Endothelial cell of umbilical vein (primary cell): Measurements from ENCODE around the gene ADCY2. TPM values are rescaled to one million over a fixed set of nuclear protein-coding genes. Genes with fewer than 3 reads are reported as not detected.

ENCODE experiments used
- BruUV-seq: library from RNA; stranded (reverse); fragments of 400-500 nt; replicated peaks from 2 replicates; lab custom pipeline; 2021; lab: Mats Ljungman, UMichigan
- CTCF ChIA-PET: fragments of 300-600, 350-600 bp; sonication (Branson Sonifier 250); formaldehyde crosslinking; loops from one replicate; lab custom pipeline; 2021; ENCODE audit warnings: antibody characterized with exemption, inconsistent platforms; lab: Charles Lee
- POLR2A ChIA-PET: fragments of 300-600, 350-600 bp; sonication (Branson Sonifier 250); formaldehyde crosslinking; loops from one replicate; lab custom pipeline; 2021; ENCODE audit warnings: antibody characterized with exemption, inconsistent platforms; lab: Charles Lee
- DNase-seq: peaks from one replicate; pipeline ENCODE4 v3.0.0-alpha.2; 2011; ENCODE audit warnings: low read depth, low spot score
- FAIRE-seq: peaks from 2 replicates; lab custom pipeline; 2011; peaks lifted over from hg19 to GRCh38; lab: Jason Lieb, UNC
- H2AFZ ChIP-seq: 2 replicates; pipeline ENCODE4 v1.6.0; 2012; ENCODE audit warnings: low read depth, low read length, control low read depth, inconsistent platforms
- H3K27ac ChIP-seq: 2 replicates; pipeline ENCODE4 v1.5.1; 2011; ENCODE audit warnings: low read depth, mild to moderate bottlenecking, control low read depth, low read length, moderate library complexity; ENCODE audit not compliant: insufficient read depth
- H3K27me3 ChIP-seq, 2 experiments: 2 replicates each; pipeline versions ENCODE4 v1.6.0 to v1.6.1; 2011; ENCODE audit warnings: low read length in 2 of 2, mixed read lengths in 1 of 2; ENCODE audit not compliant: control insufficient read depth in 2 of 2, insufficient read depth in 2 of 2
- H3K36me3 ChIP-seq, 2 experiments: 2 replicates in 1 of 2; 3 replicates in 1 of 2; pipeline ENCODE4 v1.5.1; 2011; ENCODE audit warnings: low read length in 2 of 2, mild to moderate bottlenecking in 1 of 2, moderate library complexity in 1 of 2; ENCODE audit not compliant: control insufficient read depth in 2 of 2, insufficient read depth in 2 of 2; ENCODE audit errors: extremely low read depth in 1 of 2
- H3K4me1 ChIP-seq: 3 replicates; pipeline ENCODE4 v1.5.1; 2011; ENCODE audit warnings: mild to moderate bottlenecking, low read length; ENCODE audit not compliant: control insufficient read depth, insufficient read depth; ENCODE audit errors: extremely low read depth
- H3K4me2 ChIP-seq: 2 replicates; pipeline ENCODE4 v1.6.1; 2011; ENCODE audit warnings: low read length, control low read depth, mixed read lengths; ENCODE audit not compliant: insufficient read depth
- H3K4me3 ChIP-seq, 3 experiments: fragments of 200-600 bp in 1 of 3; sonication (generic), shearing (Covaris generic) in 1 of 3; replicated peaks in 1 of 3; 2 replicates each; pipeline ENCODE4 v1.5.1; 2011 to 2016; ENCODE audit warnings: control low read depth in 3 of 3, low read length in 3 of 3, mild to moderate bottlenecking in 2 of 3, inconsistent platforms in 1 of 3, low read depth in 1 of 3, moderate library complexity in 1 of 3; ENCODE audit not compliant: insufficient read depth in 1 of 3
- H3K79me2 ChIP-seq: 2 replicates; pipeline ENCODE4 v1.6.0; 2012; ENCODE audit warnings: low read length, inconsistent platforms; ENCODE audit not compliant: control insufficient read depth, insufficient read depth
- H3K9ac ChIP-seq: replicated peaks from 2 replicates; pipeline ENCODE3; 2011; ENCODE audit warnings: low read length, control low read depth; ENCODE audit not compliant: insufficient read depth; ENCODE audit errors: extremely low read depth
- H3K9me1 ChIP-seq: replicated peaks from 3 replicates; pipeline ENCODE4 v1.6.0; 2011; ENCODE audit warnings: mild to moderate bottlenecking, low read length; ENCODE audit not compliant: control insufficient read depth, insufficient read depth; ENCODE audit errors: extremely low read depth
- H3K9me3 ChIP-seq: replicated peaks from 2 replicates; pipeline ENCODE4 v1.5.1; 2012; ENCODE audit warnings: low read length, inconsistent platforms; ENCODE audit not compliant: control insufficient read depth, insufficient read depth
- H4K20me1 ChIP-seq: replicated peaks from 2 replicates; pipeline ENCODE3; 2011; ENCODE audit warnings: mild to moderate bottlenecking, low read length; ENCODE audit not compliant: control insufficient read depth, insufficient read depth; ENCODE audit errors: extremely low read depth
- EZH2 ChIP-seq: IDR thresholded peaks from 2 replicates; pipeline ENCODE4 v1.6.1; 2012; ENCODE audit warnings: borderline replicate concordance, low read depth, mild to moderate bottlenecking, moderate library complexity, low read length, inconsistent platforms; ENCODE audit not compliant: severe bottlenecking
- FOS ChIP-seq: IDR thresholded peaks from 2 replicates; pipeline ENCODE4 v1.6.1; 2011; ENCODE audit warnings: mild to moderate bottlenecking, low read length, moderate library complexity, borderline replicate concordance; ENCODE audit not compliant: insufficient read depth
- GATA2 ChIP-seq: IDR thresholded peaks from 2 replicates; pipeline ENCODE4 v1.7.0; 2011; ENCODE audit warnings: low read depth, mild to moderate bottlenecking, moderate library complexity, mixed read lengths, low read length; ENCODE audit not compliant: insufficient read length, insufficient read depth
- JUN ChIP-seq: IDR thresholded peaks from 2 replicates; pipeline ENCODE4 v1.6.1; 2011; ENCODE audit warnings: borderline replicate concordance, low read depth; ENCODE audit not compliant: insufficient read length, insufficient read depth
- MYC ChIP-seq: IDR thresholded peaks from one replicate; pipeline ENCODE4 v1.6.1; 2011; ENCODE audit warnings: mild to moderate bottlenecking, low read depth, low read length
- POLR2A ChIP-seq: IDR thresholded peaks from 2 replicates; pipeline ENCODE4 v1.6.1; 2012; ENCODE audit warnings: low read depth, mild to moderate bottlenecking, control low read depth, low read length
- POLR2AphosphoS5 ChIP-seq: IDR thresholded peaks from 2 replicates; pipeline ENCODE4 v1.6.1; 2012; ENCODE audit warnings: low read depth, mild to moderate bottlenecking, control low read depth, low read length, moderate library complexity; ENCODE audit not compliant: insufficient read depth
- dilution Hi-C: fragments of 300-500 bp; cut with MboI; formaldehyde crosslinking; loops from one replicate; pipeline ENCODE4 v1.15.0; 2019; ENCODE audit warnings: low sequenced_read_pairs; ENCODE audit not compliant: extremely low pct_ligation_motif_present
- intact Hi-C: fragments of 100-400 bp; cut with micrococcal nuclease; formaldehyde crosslinking; loops from one replicate; pipeline ENCODE4 v1.10.0; 2022
- polyA plus RNA-seq, 4 experiments: library from polyadenylated mRNA; depleted of rRNA in 3 of 4; stranded (reverse) in 3 of 4; unstranded in 1 of 4; fragments of >200 nt; gene quantifications; 2 replicates each; pipeline versions ENCODE4 v1.2.1 to v1.2.3, GENCODE V29; 2011 to 2012; ENCODE audit warnings: missing spikeins in 1 of 4
- total RNA-seq: library from RNA; stranded (reverse); gene quantifications from 2 replicates; pipeline ENCODE4 v1.2.3, GENCODE V29; 2021
- TF ChIP-seq, protein P1 (sequence below): IDR thresholded peaks from 2 replicates; pipeline ENCODE4 v1.6.1; 2011; ENCODE audit not compliant: insufficient read depth, insufficient read length

ADCY2 gene
- total and polyA plus RNA-seq, 2 donors (not counting 3 experiments of a cell fraction or from before 2014, with no cell fraction given) = under 0.01 TPM; not detected in 1

- BruUV-seq = no TSS peak
- no peak for FAIRE-seq
- Histone ChIP-seq H3K27ac (no peak overlapping the region), H3K4me2 (no peak overlapping the region), H3K4me3 (no peak overlapping the region), H3K4me1 (no peaks in the 10 kb centered on the region), H2AFZ (no peak overlapping the region), H3K27me3 (no peaks in the 10 kb centered on the region), H4K20me1 (no peaks in the 10 kb centered on the region), H3K9ac (no peak overlapping the region), H3K36me3 (no peaks in the 10 kb centered on the region), H3K9me3 (peaks cover 4% of the 10 kb centered on the region), H3K9me1 (no peaks in the 10 kb centered on the region), H3K79me2 (no peaks in the 10 kb centered on the region)
- no peak for DNase-seq
- dilution Hi-C loops (no loop called here), intact Hi-C loops (loop anchor here (2.0 kb wide), 1 partner anchor 50 kb away; no protein-coding TSS in a partner anchor)
- TF ChIP-seq POLR2AphosphoS5 (no peak), POLR2A (no peak), MYC (no peak), FOS (no peak), EZH2 (no peak), JUN (no peak), GATA2 (no peak)
- TF ChIP-seq, protein P1, sequence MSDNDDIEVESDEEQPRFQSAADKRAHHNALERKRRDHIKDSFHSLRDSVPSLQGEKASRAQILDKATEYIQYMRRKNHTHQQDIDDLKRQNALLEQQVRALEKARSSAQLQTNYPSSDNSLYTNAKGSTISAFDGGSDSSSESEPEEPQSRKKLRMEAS = no peak
- CTCF ChIA-PET = no interaction called here
- POLR2A ChIA-PET = no interaction called here
These were observed 16.5 kb downstream of the ADCY2 start for GRCh38 chr5:7412409-7412808.

GRCh38 chr5:7415123-7415522 is 19.2 kb downstream of the ADCY2 start:
- no peak overlapping the region for H3K4me3 ChIP-seq
- intact Hi-C loops (no loop called here), dilution Hi-C loops (no loop called here)
- no peak overlapping the region for H3K9ac ChIP-seq
- BruUV-seq = no TSS peak
- H3K36me3 ChIP-seq = no peaks in the 10 kb centered on the region
- TF ChIP-seq EZH2 = no peak
- TF ChIP-seq POLR2AphosphoS5 = no peak
- no peak for TF ChIP-seq FOS
- TF ChIP-seq MYC = no peak
- TF ChIP-seq JUN = no peak
- no peak for TF ChIP-seq POLR2A
- no peaks in the 10 kb centered on the region for H3K79me2 ChIP-seq
- CTCF ChIA-PET = no interaction called here
- no peak overlapping the region for H3K4me2 ChIP-seq
- no peaks in the 10 kb centered on the region for H3K9me1 ChIP-seq
- FAIRE-seq = no peak
- H3K9me3 ChIP-seq = peaks cover 4% of the 10 kb centered on the region
- no peak overlapping the region for H2AFZ ChIP-seq
- H3K27me3 ChIP-seq = no peaks in the 10 kb centered on the region
- DNase-seq = no peak
- H3K27ac ChIP-seq = no peak overlapping the region
- H4K20me1 ChIP-seq = no peaks in the 10 kb centered on the region
- no peaks in the 10 kb centered on the region for H3K4me1 ChIP-seq
- POLR2A ChIA-PET = no interaction called here
